Measurements from ENCODE around the gene KIF12.

Gene KIF12

GRCh38 chr9:114086607-114087006 is 12.5 kb downstream of the KIF12 start:
- in situ Hi-C loops (cut with MboI; ENCODE audit: low sequenced_read_pairs): loop anchor here (25.0 kb wide), 1 partner anchor 201 kb away; no protein-coding TSS in a partner anchor

GRCh38 chr9:114086009-114086408 is 13.1 kb downstream of the KIF12 start:
- in situ Hi-C loops (cut with MboI; ENCODE audit: low sequenced_read_pairs): loop anchor here (25.0 kb wide), 1 partner anchor 201 kb away; no protein-coding TSS in a partner anchor

GRCh38 chr9:114085387-114085789 is 13.7 kb downstream of the KIF12 start:
- in situ Hi-C loops (cut with MboI; ENCODE audit: low sequenced_read_pairs): loop anchor here (25.0 kb wide), 1 partner anchor 202 kb away; no protein-coding TSS in a partner anchor

- in situ Hi-C loops (cut with MboI; ENCODE audit: low sequenced_read_pairs): loop anchor here (25.0 kb wide), 1 partner anchor 203 kb away; no protein-coding TSS in a partner anchor
These were observed 14.6 kb downstream of the KIF12 start for GRCh38 chr9:114084282-114085073.

- in situ Hi-C loops (cut with MboI; ENCODE audit: low sequenced_read_pairs): loop anchor here (25.0 kb wide), 1 partner anchor 204 kb away; no protein-coding TSS in a partner anchor
These were observed 15.4 kb downstream of the KIF12 start for GRCh38 chr9:114083666-114084065.

GRCh38 chr9:114082763-114083412 is 16.2 kb downstream of the KIF12 start:
- in situ Hi-C loops (cut with MboI; ENCODE audit: low sequenced_read_pairs): loop anchor here (25.0 kb wide), 1 partner anchor 204 kb away; no protein-coding TSS in a partner anchor

GRCh38 chr9:114082017-114082762 is 16.9 kb downstream of the KIF12 start:
- in situ Hi-C loops (cut with MboI; ENCODE audit: low sequenced_read_pairs): loop anchor here (25.0 kb wide), 1 partner anchor 205 kb away; no protein-coding TSS in a partner anchor

- in situ Hi-C loops (cut with MboI; ENCODE audit: low sequenced_read_pairs): loop anchor here (25.0 kb wide), 1 partner anchor 206 kb away; no protein-coding TSS in a partner anchor
These were observed 17.6 kb downstream of the KIF12 start for GRCh38 chr9:114081441-114082016.

- in situ Hi-C loops (cut with MboI; ENCODE audit: low sequenced_read_pairs): loop anchor here (25.0 kb wide), 1 partner anchor 206 kb away; no protein-coding TSS in a partner anchor
These were observed 18.2 kb downstream of the KIF12 start for GRCh38 chr9:114080773-114081440.

GRCh38 chr9:114080195-114080772 is 18.8 kb downstream of the KIF12 start:
- in situ Hi-C loops (cut with MboI; ENCODE audit: low sequenced_read_pairs): loop anchor here (25.0 kb wide), 1 partner anchor 207 kb away; no protein-coding TSS in a partner anchor

- in situ Hi-C loops (cut with MboI; ENCODE audit: low sequenced_read_pairs): loop anchor here (25.0 kb wide), 1 partner anchor 209 kb away; no protein-coding TSS in a partner anchor
These were observed 20.3 kb downstream of the KIF12 start for GRCh38 chr9:114078781-114079156.

- in situ Hi-C loops (cut with MboI; ENCODE audit: low sequenced_read_pairs): loop anchor here (25.0 kb wide), 1 partner anchor 209 kb away; no protein-coding TSS in a partner anchor
These were observed 20.9 kb downstream of the KIF12 start, which contains the start of gene AMBP for GRCh38 chr9:114078021-114078780. TSS of gene AMBP (minus strand) at chr9:114078300. CDS start at chr9:114078209, 91 bp downstream.

GRCh38 chr9:114077162-114077837 is 21.8 kb downstream of the KIF12 start:
- in situ Hi-C loops (cut with MboI; ENCODE audit: low sequenced_read_pairs): loop anchor here (25.0 kb wide), 1 partner anchor 210 kb away; no protein-coding TSS in a partner anchor

GRCh38 chr9:114076237-114077161 is 22.6 kb downstream of the KIF12 start:
- in situ Hi-C loops (cut with MboI; ENCODE audit: low sequenced_read_pairs): loop anchor here (25.0 kb wide), 1 partner anchor 211 kb away; no protein-coding TSS in a partner anchor

- in situ Hi-C loops (cut with MboI; ENCODE audit: low sequenced_read_pairs): loop anchor here (25.0 kb wide), 1 partner anchor 212 kb away; no protein-coding TSS in a partner anchor
These were observed 23.5 kb downstream of the KIF12 start for GRCh38 chr9:114075602-114076001.
